ENCODE results near the gene UNC13B.

UNC13B gene

GRCh38 chr9:35397216-35397698, 235.4 kb downstream of the UNC13B start:
- Histone ChIP-seq H3K4me3 (ENCODE audit: low read depth, low read length, poor library complexity, severe bottlenecking) (no peak overlapping the region), H3K9me3 (ENCODE audit: low read length) (no peaks in the 10 kb centered on the region), H3K27ac (ENCODE audit: low read depth, low read length, poor library complexity, severe bottlenecking) (no peak overlapping the region), H3K79me2 (ENCODE audit: insufficient read depth, low read length) (no peaks in the 10 kb centered on the region), H3F3A (ENCODE audit: insufficient read depth, low read length) (no peaks in the 10 kb centered on the region), H3K36me3 (ENCODE audit: insufficient read depth, low read length) (no peaks in the 10 kb centered on the region), H3K9ac (ENCODE audit: low read length) (no peak overlapping the region), H3K4me2 (ENCODE audit: low read length) (no peak overlapping the region), H2AFZ (ENCODE audit: low read length) (no peak overlapping the region), H3K27me3 (ENCODE audit: insufficient read depth, low read length) (no peaks in the 10 kb centered on the region; the same call in 1 of the 2 replicates), H4K20me1 (ENCODE audit: insufficient read depth, low read length) (no peaks in the 10 kb centered on the region), H3K9me2 (ENCODE audit: low read depth, low read length) (no peaks in the 10 kb centered on the region), H3K4me1 (ENCODE audit: insufficient read depth, low read length, severe bottlenecking) (no peaks in the 10 kb centered on the region)
- TF ChIP-seq EZH2 (IDR thresholded peaks at IDR 0.05; ENCODE audit: borderline replicate concordance, low read length) (no peak), CTCF (IDR thresholded peaks at IDR 0.05; ENCODE audit: low read length) (no peak)

GRCh38 chr9:35397923-35398322, 236.1 kb downstream of the UNC13B start:
- Histone ChIP-seq H3K9me2 (ENCODE audit: low read depth, low read length) (no peaks in the 10 kb centered on the region), H3K79me2 (ENCODE audit: insufficient read depth, low read length) (no peaks in the 10 kb centered on the region), H3K9me3 (ENCODE audit: low read length) (no peaks in the 10 kb centered on the region), H3K27ac (ENCODE audit: low read depth, low read length, poor library complexity, severe bottlenecking) (no peak overlapping the region), H4K20me1 (ENCODE audit: insufficient read depth, low read length) (no peaks in the 10 kb centered on the region), H2AFZ (ENCODE audit: low read length) (no peak overlapping the region), H3K4me1 (ENCODE audit: insufficient read depth, low read length, severe bottlenecking) (no peaks in the 10 kb centered on the region), H3K9ac (ENCODE audit: low read length) (no peak overlapping the region), H3F3A (ENCODE audit: insufficient read depth, low read length) (no peaks in the 10 kb centered on the region), H3K4me2 (ENCODE audit: low read length) (no peak overlapping the region), H3K4me3 (ENCODE audit: low read depth, low read length, poor library complexity, severe bottlenecking) (no peak overlapping the region), H3K27me3 (ENCODE audit: insufficient read depth, low read length) (no peaks in the 10 kb centered on the region; the same call in 1 of the 2 replicates), H3K36me3 (ENCODE audit: insufficient read depth, low read length) (no peaks in the 10 kb centered on the region)
- no peak for TF ChIP-seq EZH2 (IDR thresholded peaks at IDR 0.05; ENCODE audit: borderline replicate concordance, low read length)
- no peak for TF ChIP-seq CTCF (IDR thresholded peaks at IDR 0.05; ENCODE audit: low read length)

GRCh38 chr9:35398651-35399335, 237.0 kb downstream of the UNC13B start:
- no peaks in the 10 kb centered on the region for H3F3A ChIP-seq (ENCODE audit: insufficient read depth, low read length)
- H4K20me1 ChIP-seq (ENCODE audit: insufficient read depth, low read length): no peaks in the 10 kb centered on the region
- H3K4me3 ChIP-seq (ENCODE audit: low read depth, low read length, poor library complexity, severe bottlenecking): no peak overlapping the region
- H3K4me2 ChIP-seq (ENCODE audit: low read length): no peak overlapping the region
- H3K27ac ChIP-seq (ENCODE audit: low read depth, low read length, poor library complexity, severe bottlenecking): no peak overlapping the region
- H3K36me3 ChIP-seq (ENCODE audit: insufficient read depth, low read length): no peaks in the 10 kb centered on the region
- H3K9ac ChIP-seq (ENCODE audit: low read length): no peak overlapping the region
- no peaks in the 10 kb centered on the region for H3K4me1 ChIP-seq (ENCODE audit: insufficient read depth, low read length, severe bottlenecking)
- H2AFZ ChIP-seq (ENCODE audit: low read length): no peak overlapping the region
- H3K9me3 ChIP-seq (ENCODE audit: low read length): no peaks in the 10 kb centered on the region
- H3K79me2 ChIP-seq (ENCODE audit: insufficient read depth, low read length): no peaks in the 10 kb centered on the region
- H3K9me2 ChIP-seq (ENCODE audit: low read depth, low read length): no peaks in the 10 kb centered on the region
- H3K27me3 ChIP-seq (ENCODE audit: insufficient read depth, low read length): no peaks in the 10 kb centered on the region; the same call in 1 of the 2 replicates
- TF ChIP-seq CTCF (IDR thresholded peaks at IDR 0.05; ENCODE audit: low read length) (no peak), EZH2 (IDR thresholded peaks at IDR 0.05; ENCODE audit: borderline replicate concordance, low read length) (no peak)

Data from OCI-LY1 (cell line).